HepG2 (cell line): ENCODE measurements around the gene TBC1D22A.

Experiments
- CHD2 ChIP-seq: IDR thresholded peaks from 2 replicates; pipeline ENCODE4 v1.6.1; 2011; ENCODE audit warnings: low read depth, low read length, improper control_type of control experiment
- CTCF ChIP-seq: sonication (generic); formaldehyde crosslinking; IDR thresholded peaks from 2 replicates; pipeline ENCODE4 v1.5.0; 2020; ENCODE audit warnings: mild to moderate bottlenecking, missing genetic modification reagents, moderate library complexity
- HES4 ChIP-seq: sonication (generic); formaldehyde crosslinking; IDR thresholded peaks from 2 replicates; pipeline ENCODE4 v1.9.0; 2021; ENCODE audit warnings: mild to moderate bottlenecking, missing genetic modification reagents, borderline replicate concordance
- HOXA7 ChIP-seq: sonication (generic); formaldehyde crosslinking; IDR thresholded peaks from 2 replicates; pipeline ENCODE4 v1.8.1; 2022; ENCODE audit warnings: mild to moderate bottlenecking, missing genetic modification reagents, moderate library complexity
- JUNB ChIP-seq: sonication (generic); formaldehyde crosslinking; IDR thresholded peaks from 2 replicates; pipeline ENCODE4 v1.8.0; 2022; ENCODE audit warnings: missing genetic modification reagents, mild to moderate bottlenecking, borderline replicate concordance
- MEIS2 ChIP-seq: sonication (generic); formaldehyde crosslinking; IDR thresholded peaks from 2 replicates; pipeline ENCODE4 v1.9.0; 2021; ENCODE audit warnings: mild to moderate bottlenecking, missing genetic modification reagents
- NFRKB ChIP-seq: fragments of 450-650 bp; IDR thresholded peaks from 2 replicates; pipeline ENCODE4 v1.6.1; 2017
- PATZ1 ChIP-seq: sonication (generic); formaldehyde crosslinking; IDR thresholded peaks from 2 replicates; pipeline ENCODE4 v1.4.0; 2020; ENCODE audit warnings: missing genetic modification reagents
- SETDB1 ChIP-seq: sonication (generic); formaldehyde crosslinking; IDR thresholded peaks from 2 replicates; pipeline ENCODE4 v1.5.1; 2020; ENCODE audit warnings: missing genetic modification reagents, mild to moderate bottlenecking, borderline replicate concordance
- SP4 ChIP-seq: sonication (generic); formaldehyde crosslinking; IDR thresholded peaks from 2 replicates; pipeline ENCODE4 v1.8.1; 2023; ENCODE audit warnings: mild to moderate bottlenecking, missing genetic modification reagents
- ZNF207 ChIP-seq: fragments of 450-650 bp; IDR thresholded peaks from 2 replicates; pipeline ENCODE4 v1.6.1; 2016; ENCODE audit warnings: antibody characterized with exemption, borderline replicate concordance
- TF ChIP-seq, protein P1 (sequence below): sonication (generic); formaldehyde crosslinking; IDR thresholded peaks from 2 replicates; pipeline ENCODE4 v1.9.0; 2021; ENCODE audit warnings: missing genetic modification reagents, borderline replicate concordance
- TF ChIP-seq, protein P2 (sequence below): sonication (generic); formaldehyde crosslinking; IDR thresholded peaks from 2 replicates; pipeline ENCODE4 v1.4.0; 2020; ENCODE audit warnings: mild to moderate bottlenecking, missing genetic modification reagents, borderline replicate concordance
- TF ChIP-seq, protein P3 (sequence below): sonication (generic); formaldehyde crosslinking; IDR thresholded peaks from 2 replicates; pipeline ENCODE4 v1.4.0; 2020; ENCODE audit warnings: missing genetic modification reagents

- TF ChIP-seq CTCF (CRISPR knock-in tag) (no peak), PATZ1 (no peak), SP4 (CRISPR knock-in tag) (no peak), NFRKB (no peak), ZNF207 (no peak), HOXA7 (CRISPR knock-in tag) (no peak), MEIS2 (CRISPR knock-in tag) (no peak), HES4 (CRISPR knock-in tag) (no peak), SETDB1 (no peak), JUNB (CRISPR knock-in tag) (no peak), CHD2 (no peak)
- TF ChIP-seq, protein P1, sequence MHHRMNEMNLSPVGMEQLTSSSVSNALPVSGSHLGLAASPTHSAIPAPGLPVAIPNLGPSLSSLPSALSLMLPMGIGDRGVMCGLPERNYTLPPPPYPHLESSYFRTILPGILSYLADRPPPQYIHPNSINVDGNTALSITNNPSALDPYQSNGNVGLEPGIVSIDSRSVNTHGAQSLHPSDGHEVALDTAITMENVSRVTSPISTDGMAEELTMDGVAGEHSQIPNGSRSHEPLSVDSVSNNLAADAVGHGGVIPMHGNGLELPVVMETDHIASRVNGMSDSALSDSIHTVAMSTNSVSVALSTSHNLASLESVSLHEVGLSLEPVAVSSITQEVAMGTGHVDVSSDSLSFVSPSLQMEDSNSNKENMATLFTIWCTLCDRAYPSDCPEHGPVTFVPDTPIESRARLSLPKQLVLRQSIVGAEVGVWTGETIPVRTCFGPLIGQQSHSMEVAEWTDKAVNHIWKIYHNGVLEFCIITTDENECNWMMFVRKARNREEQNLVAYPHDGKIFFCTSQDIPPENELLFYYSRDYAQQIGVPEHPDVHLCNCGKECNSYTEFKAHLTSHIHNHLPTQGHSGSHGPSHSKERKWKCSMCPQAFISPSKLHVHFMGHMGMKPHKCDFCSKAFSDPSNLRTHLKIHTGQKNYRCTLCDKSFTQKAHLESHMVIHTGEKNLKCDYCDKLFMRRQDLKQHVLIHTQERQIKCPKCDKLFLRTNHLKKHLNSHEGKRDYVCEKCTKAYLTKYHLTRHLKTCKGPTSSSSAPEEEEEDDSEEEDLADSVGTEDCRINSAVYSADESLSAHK (CRISPR knock-in tag) = no peak
- TF ChIP-seq, protein P2, sequence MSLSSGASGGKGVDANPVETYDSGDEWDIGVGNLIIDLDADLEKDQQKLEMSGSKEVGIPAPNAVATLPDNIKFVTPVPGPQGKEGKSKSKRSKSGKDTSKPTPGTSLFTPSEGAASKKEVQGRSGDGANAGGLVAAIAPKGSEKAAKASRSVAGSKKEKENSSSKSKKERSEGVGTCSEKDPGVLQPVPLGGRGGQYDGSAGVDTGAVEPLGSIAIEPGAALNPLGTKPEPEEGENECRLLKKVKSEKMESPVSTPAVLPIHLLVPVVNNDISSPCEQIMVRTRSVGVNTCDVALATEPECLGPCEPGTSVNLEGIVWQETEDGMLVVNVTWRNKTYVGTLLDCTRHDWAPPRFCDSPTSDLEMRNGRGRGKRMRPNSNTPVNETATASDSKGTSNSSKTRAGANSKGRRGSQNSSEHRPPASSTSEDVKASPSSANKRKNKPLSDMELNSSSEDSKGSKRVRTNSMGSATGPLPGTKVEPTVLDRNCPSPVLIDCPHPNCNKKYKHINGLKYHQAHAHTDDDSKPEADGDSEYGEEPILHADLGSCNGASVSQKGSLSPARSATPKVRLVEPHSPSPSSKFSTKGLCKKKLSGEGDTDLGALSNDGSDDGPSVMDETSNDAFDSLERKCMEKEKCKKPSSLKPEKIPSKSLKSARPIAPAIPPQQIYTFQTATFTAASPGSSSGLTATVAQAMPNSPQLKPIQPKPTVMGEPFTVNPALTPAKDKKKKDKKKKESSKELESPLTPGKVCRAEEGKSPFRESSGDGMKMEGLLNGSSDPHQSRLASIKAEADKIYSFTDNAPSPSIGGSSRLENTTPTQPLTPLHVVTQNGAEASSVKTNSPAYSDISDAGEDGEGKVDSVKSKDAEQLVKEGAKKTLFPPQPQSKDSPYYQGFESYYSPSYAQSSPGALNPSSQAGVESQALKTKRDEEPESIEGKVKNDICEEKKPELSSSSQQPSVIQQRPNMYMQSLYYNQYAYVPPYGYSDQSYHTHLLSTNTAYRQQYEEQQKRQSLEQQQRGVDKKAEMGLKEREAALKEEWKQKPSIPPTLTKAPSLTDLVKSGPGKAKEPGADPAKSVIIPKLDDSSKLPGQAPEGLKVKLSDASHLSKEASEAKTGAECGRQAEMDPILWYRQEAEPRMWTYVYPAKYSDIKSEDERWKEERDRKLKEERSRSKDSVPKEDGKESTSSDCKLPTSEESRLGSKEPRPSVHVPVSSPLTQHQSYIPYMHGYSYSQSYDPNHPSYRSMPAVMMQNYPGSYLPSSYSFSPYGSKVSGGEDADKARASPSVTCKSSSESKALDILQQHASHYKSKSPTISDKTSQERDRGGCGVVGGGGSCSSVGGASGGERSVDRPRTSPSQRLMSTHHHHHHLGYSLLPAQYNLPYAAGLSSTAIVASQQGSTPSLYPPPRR (CRISPR knock-in tag) = no peak
- TF ChIP-seq, protein P3, sequence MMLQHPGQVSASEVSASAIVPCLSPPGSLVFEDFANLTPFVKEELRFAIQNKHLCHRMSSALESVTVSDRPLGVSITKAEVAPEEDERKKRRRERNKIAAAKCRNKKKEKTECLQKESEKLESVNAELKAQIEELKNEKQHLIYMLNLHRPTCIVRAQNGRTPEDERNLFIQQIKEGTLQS (CRISPR knock-in tag) = no peak
Observed at GRCh38 chr22:47158457-47158856, 396.0 kb downstream of the TBC1D22A start.
